Left lung (tissue), 10 donors: ENCODE results near the gene BRCA2. TPM values are rescaled to one million over a fixed set of nuclear protein-coding genes. Genes with fewer than 3 reads are reported as not detected.
A peak's percentile ranks its signal among the peaks of the same experiment; 100 is the strongest.

Experiments used
- ATAC-seq: fragments of 200-7000 bp; cut with Tn5 transposase; one replicate; pipeline ENCODE4 v1.9.1; 2020; ENCODE audit warnings: moderate library complexity
- DNase-seq, 4 donors: peaks; one replicate each; pipeline ENCODE4 v3.0.0-alpha.2; 2013 to 2020
- H3K27ac ChIP-seq, 2 donors: fragments of 200-600 bp; sonication (generic) in 1 of 2; one replicate each; pipeline versions ENCODE4 v1.5.0 to v1.8.0; 2020 to 2021
- H3K27me3 ChIP-seq, 2 donors: fragments of 200-600 bp; sonication (generic) in 1 of 2; one replicate each; pipeline versions ENCODE4 v1.5.0 to v1.8.0; 2020 to 2021
- H3K36me3 ChIP-seq, 2 donors: fragments of 200-600 bp; sonication (generic) in 1 of 2; one replicate each; pipeline versions ENCODE4 v1.5.0 to v1.8.0; 2020 to 2021
- H3K4me1 ChIP-seq, 2 donors: fragments of 200-600 bp; one replicate each; pipeline ENCODE4 v1.8.0; 2021
- H3K4me3 ChIP-seq, 2 donors: fragments of 200-600 bp; sonication (generic) in 1 of 2; one replicate each; pipeline versions ENCODE4 v1.5.0 to v1.8.0; 2020 to 2021; ENCODE audit warnings: mild to moderate bottlenecking in 1 of 2
- H3K9me3 ChIP-seq, 2 donors: fragments of 200-600 bp; sonication (generic) in 1 of 2; one replicate each; pipeline versions ENCODE4 v1.5.0 to v1.8.0; 2020 to 2021
- intact Hi-C, 2 donors: fragments of 100-400 bp; cut with DNase I; formaldehyde crosslinking; loops; one replicate each; pipeline versions ENCODE4 v1.11.2 to v1.14.2; 2022
- polyA plus RNA-seq, 6 donors: library from polyadenylated mRNA; unstranded; fragments of 120-200 nt; gene quantifications; one replicate each; pipeline ENCODE4 v1.2.1, GENCODE V29; 2013; ENCODE audit not compliant: insufficient read length in 6 of 6
- total RNA-seq, 2 donors: library from RNA; stranded (reverse); fragmentation: NEBNext Ultra II Directional; extraction: Animal tissue kit (Norgen Biotek cat#: 25700); gene quantifications; one replicate each; pipeline ENCODE4 v1.2.1, GENCODE V29; 2021
- TF ChIP-seq, protein P1 (sequence below), 2 donors: fragments of 200-600 bp; sonication (generic) in 1 of 2; IDR thresholded peaks; one replicate each; pipeline versions ENCODE4 v1.5.0 to v1.8.0; 2021; ENCODE audit warnings: antibody characterized with exemption in 2 of 2
- donor health status: DM: no; HTN: yes; CAD: no.
- donor health status: DM: no; HTN: no; CAD: no.

The BRCA2 gene
- total and polyA plus RNA-seq, 8 donors, result 4.5 to 14.9 (median 9.5) TPM

DNA sequence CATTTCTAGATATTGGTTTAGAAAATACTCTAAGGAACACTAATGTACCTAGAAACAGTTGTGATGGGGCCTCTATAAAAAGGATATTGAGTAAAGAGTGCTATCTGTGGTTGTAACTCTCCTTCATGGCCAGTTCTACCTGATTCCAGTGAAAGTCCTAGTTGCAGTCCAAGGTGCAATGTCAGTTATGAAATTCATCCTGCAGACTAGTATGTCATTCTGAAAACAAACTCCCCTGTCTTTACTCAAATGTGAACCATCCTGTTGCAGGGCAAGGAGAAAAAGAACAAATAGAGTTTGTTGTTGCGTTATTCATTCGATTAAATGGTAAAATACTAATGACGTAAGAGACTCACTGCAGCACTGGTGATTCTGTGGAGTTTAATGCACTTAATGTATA is 130.9 kb downstream of the BRCA2 start:
- TF ChIP-seq, protein P1, sequence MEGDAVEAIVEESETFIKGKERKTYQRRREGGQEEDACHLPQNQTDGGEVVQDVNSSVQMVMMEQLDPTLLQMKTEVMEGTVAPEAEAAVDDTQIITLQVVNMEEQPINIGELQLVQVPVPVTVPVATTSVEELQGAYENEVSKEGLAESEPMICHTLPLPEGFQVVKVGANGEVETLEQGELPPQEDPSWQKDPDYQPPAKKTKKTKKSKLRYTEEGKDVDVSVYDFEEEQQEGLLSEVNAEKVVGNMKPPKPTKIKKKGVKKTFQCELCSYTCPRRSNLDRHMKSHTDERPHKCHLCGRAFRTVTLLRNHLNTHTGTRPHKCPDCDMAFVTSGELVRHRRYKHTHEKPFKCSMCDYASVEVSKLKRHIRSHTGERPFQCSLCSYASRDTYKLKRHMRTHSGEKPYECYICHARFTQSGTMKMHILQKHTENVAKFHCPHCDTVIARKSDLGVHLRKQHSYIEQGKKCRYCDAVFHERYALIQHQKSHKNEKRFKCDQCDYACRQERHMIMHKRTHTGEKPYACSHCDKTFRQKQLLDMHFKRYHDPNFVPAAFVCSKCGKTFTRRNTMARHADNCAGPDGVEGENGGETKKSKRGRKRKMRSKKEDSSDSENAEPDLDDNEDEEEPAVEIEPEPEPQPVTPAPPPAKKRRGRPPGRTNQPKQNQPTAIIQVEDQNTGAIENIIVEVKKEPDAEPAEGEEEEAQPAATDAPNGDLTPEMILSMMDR (IDR thresholded peaks at IDR 0.05), result no peak
- peaks cover 0 to 10% of the 10 kb centered on the region in 2 donors for H3K4me1 ChIP-seq

GRCh38 chr13:32446773-32447465 is 131.6 kb downstream of the BRCA2 start:
- Histone ChIP-seq H3K4me3 (no peak overlapping the region), H3K9me3 (peaks cover 0 to 8% of the 10 kb centered on the region in 2 donors), H3K4me1 (peaks cover 0 to 10% of the 10 kb centered on the region in 2 donors), H3K36me3 (peaks cover 0 to 6% of the 10 kb centered on the region in 2 donors), H3K27me3 (no peaks in the 10 kb centered on the region), H3K27ac (peak overlapping the region in 1 of 2 donors; percentile 57)
- DNase-seq, result no peak
- intact Hi-C loops, result no loop called here
- TF ChIP-seq, protein P1 (IDR thresholded peaks at IDR 0.05), result no peak
- no peak for ATAC-seq

More for the DNA sequence above, 130.9 kb downstream of the BRCA2 start:
- peaks cover 0 to 1% of the 10 kb centered on the region in 2 donors for H3K9me3 ChIP-seq
- H3K4me3 ChIP-seq, result no peak overlapping the region
- H3K27me3 ChIP-seq, result no peaks in the 10 kb centered on the region
- intact Hi-C loops, result no loop called here
- no peak for DNase-seq
- no peaks in the 10 kb centered on the region for H3K36me3 ChIP-seq
- no peak overlapping the region for H3K27ac ChIP-seq
- no peak for ATAC-seq

GRCh38 chr13:32447894-32448623 is 132.8 kb downstream of the BRCA2 start:
- Histone ChIP-seq H3K4me1 (peaks cover 0 to 14% of the 10 kb centered on the region in 2 donors), H3K27ac (no peak overlapping the region), H3K9me3 (peaks cover 0 to 8% of the 10 kb centered on the region in 2 donors), H3K27me3 (no peaks in the 10 kb centered on the region), H3K4me3 (no peak overlapping the region), H3K36me3 (peaks cover 0 to 8% of the 10 kb centered on the region in 2 donors)
- ATAC-seq (no peak), DNase-seq (no peak)
- intact Hi-C loops, result no loop called here
- TF ChIP-seq, protein P1 (IDR thresholded peaks at IDR 0.05), result no peak

DNA sequence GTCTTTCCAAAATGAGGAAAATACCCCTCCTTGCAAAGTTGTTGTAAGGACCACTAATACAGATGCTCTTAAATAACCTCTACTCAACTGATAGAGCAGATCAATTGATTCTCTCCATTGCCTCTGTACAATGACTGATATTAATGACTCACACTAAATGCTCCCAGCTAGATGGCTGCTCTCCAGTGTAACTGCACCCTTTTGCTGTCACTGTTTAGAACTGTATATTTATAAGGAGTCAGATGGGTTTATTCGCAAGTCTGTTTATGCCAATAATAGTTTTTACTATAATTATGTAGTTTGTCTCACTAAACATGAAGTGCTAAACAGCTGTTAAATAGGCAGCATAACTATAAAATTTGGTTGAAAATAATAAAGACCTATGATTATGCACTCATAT is 133.7 kb downstream of the BRCA2 start:
- Histone ChIP-seq H3K9me3 (peaks cover 0 to 8% of the 10 kb centered on the region in 2 donors), H3K4me3 (no peak overlapping the region), H3K27ac (no peak overlapping the region), H3K4me1 (peaks cover 0 to 20% of the 10 kb centered on the region in 2 donors), H3K36me3 (peaks cover 0 to 9% of the 10 kb centered on the region in 2 donors), H3K27me3 (no peaks in the 10 kb centered on the region)
- intact Hi-C loops, result no loop called here
- no peak for ATAC-seq
- TF ChIP-seq, protein P1 (IDR thresholded peaks at IDR 0.05), result no peak
- no peak for DNase-seq

Other genes starting within 250 kb of the BRCA2 start
- gene ZAR1L, start 145 bp upstream of the BRCA2 start, total RNA-seq, result not detected
- not detected for gene ZAR1L, start 145 bp upstream of the BRCA2 start, polyA plus RNA-seq
- 10 to 100 TPM; 12.4 to 13.4 TPM for gene N4BP2L1, start 112.6 kb downstream of the BRCA2 start, total RNA-seq
- gene N4BP2L1, start 112.6 kb downstream of the BRCA2 start, polyA plus RNA-seq, result 10 to 100 TPM; 32.6 to 52.0 (median 38.3) TPM
- 100 to 1,000 TPM; 121 to 123 TPM for gene N4BP2L2, start 223.3 kb downstream of the BRCA2 start, total RNA-seq
- 100 to 1,000 TPM; 217 to 301 (median 250) TPM for gene N4BP2L2, start 223.3 kb downstream of the BRCA2 start, polyA plus RNA-seq